ENCODE results near the gene METTL25B.

DNA sequence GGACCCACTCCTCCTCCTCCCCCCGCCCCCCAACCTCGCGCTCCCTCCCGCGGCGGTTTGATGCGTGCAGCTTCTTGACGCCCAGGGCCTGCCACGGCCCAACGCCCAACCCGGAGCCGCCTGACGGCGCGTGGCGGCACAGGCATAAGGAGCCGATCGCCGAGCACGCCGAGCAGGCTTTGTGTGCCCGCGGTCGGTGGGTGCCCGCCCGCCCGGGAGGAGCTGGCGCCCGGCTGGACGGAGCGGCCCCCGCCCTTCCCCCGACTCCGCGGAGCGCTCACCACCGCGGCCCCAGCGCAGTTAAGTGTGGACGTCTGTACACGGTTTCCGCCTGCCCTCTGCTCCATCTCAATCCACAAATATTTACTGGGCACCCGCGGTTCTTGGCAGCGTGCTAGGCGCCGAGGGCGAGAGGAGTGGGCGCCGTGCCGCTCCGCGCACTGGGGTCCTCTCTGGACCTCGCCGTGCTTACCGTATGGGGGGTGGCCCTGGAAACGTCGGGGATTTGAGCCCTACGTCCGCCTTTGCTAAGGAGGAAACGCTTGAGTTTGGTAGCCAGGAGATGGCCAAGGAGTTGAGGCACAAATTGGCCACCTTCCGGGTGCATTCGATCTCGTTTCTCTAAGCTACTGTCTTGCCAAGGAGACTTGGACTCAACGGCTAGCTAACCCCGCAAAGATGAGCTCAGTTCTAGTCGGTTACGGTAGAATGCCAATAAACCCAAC, 23.6 kb downstream of the METTL25B start:
- TF ChIP-seq CTCF (IDR thresholded peaks at IDR 0.05) (no peak), POLR2A (IDR thresholded peaks at IDR 0.05) (no peak)
